ENCODE data around the gene RAB37.

RAB37 gene

DNA sequence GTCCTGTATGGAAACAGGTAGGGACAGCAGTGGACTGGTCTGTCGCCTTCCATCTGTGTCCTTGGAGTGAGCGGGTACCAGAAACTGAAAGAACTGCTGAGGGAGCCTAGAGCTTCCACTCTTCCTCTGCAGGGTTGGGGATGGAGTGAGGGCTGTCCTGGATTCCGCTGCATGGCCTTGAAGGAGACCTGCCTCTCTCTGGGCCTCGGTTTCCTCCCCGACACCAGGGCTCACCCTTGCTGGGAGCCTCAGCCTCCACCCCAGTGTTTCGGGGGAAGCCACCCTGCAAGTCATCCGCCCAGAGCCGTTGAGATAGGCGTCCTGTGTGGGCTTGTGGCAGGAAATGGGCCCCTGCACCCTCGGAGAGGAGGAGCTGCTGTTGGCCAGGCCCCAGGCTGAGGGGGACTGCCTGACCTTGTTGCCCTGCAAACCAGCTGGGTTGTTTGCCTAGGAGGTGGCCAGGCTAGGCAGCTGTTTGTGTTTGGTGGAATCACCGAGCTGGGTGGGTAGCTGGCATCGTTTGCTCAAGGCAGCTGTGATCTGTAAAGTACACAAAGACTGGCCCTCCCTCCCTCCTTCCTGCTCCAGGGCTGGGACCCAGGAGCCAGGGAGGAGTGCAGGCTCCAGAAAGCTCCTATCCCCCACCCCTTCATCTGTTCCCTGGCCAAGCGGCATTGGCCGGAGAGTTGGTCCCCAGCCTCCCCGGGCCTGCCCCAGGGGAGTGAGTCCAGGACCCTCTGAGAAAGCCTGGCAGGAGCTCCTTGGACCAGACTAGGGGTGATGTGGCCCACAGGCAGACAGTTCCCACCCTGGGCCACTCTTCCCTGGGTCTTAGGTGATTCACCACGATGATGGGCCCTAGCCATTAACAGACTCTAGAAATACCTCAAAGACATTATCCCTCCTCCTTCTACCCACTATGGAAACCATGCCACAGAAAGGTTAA is 1.3 kb downstream of the RAB37 start:
- peaks cover 17% of the 10 kb centered on the region; the same call in 1 of the 2 replicates for H3K27me3 ChIP-seq (ENCODE audit: control insufficient read depth, insufficient read depth, low read length)
- no peak overlapping the region for H3K27ac ChIP-seq (ENCODE audit: low read depth, low read length)
- no peaks in the 10 kb centered on the region for H3K9me3 ChIP-seq (ENCODE audit: control insufficient read depth, insufficient read depth, low read length)
- H3K9ac ChIP-seq (ENCODE audit: low read depth, low read length) = no peak overlapping the region
- no peaks in the 10 kb centered on the region for H3K36me3 ChIP-seq (ENCODE audit: control insufficient read depth, insufficient read depth, low read length)
- H3K4me1 ChIP-seq (ENCODE audit: control insufficient read depth, insufficient read depth, low read length) = peaks cover 7% of the 10 kb centered on the region
- H3K4me3 ChIP-seq (ENCODE audit: low read depth, low read length) = peak overlapping the region; percentile 81

DNA sequence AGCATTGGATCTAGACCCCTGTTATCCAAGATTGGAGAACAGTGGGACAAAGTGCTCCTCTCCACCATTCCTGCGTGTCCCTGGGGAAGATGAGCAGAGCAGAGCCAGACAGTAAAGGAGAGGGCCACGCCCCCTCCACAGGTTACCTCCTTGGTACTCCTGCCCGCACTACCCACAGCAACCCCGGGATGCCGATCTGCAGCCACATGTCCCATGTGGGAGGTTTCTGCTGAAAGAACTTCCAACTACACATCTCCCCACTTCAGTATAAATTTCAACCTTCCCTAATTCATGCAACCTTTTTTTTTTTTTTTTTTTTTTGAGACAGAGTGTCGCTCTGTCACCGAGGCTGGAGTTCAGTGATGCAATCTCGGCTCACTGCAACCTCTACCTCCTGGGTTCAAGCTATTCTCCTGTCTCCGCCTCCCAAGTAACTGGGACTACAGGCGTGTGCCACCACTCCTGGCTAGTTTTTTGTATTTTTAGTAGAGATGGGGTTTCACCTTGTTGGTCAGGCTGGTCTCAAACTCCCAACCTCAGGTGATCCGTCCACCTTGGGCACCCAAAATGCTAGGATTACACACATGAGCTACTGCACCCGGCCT is 2.3 kb downstream of the RAB37 start:
- H3K27ac ChIP-seq (ENCODE audit: low read depth, low read length) = no peak overlapping the region

DNA sequence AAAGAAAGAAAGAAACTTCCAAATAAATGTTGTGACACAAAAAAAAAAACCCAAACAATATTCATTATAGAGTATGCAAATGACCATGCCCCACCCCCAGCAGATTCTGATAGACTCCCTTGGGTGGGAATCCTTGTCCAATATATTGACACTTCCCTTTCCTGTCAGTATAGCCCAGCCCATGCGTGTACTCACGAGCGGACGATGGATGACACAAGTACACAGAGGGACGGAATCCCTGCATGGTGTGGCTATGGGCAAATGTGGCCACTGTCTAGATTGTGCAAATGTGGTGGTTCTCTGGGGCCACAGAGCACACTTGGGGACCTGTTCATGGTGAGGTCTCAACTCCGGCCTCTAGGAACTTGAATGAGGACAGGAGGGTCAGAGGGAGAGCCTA is 3.1 kb downstream of the RAB37 start:
- no peaks in the 10 kb centered on the region for H3K36me3 ChIP-seq (ENCODE audit: control insufficient read depth, insufficient read depth, low read length)
- H3K27me3 ChIP-seq (ENCODE audit: control insufficient read depth, insufficient read depth, low read length) = peaks cover 16% of the 10 kb centered on the region; the same call in 1 of the 2 replicates
- peaks cover 12% of the 10 kb centered on the region for H3K4me1 ChIP-seq (ENCODE audit: control insufficient read depth, insufficient read depth, low read length)
- H3K4me3 ChIP-seq (ENCODE audit: low read depth, low read length) = no peak overlapping the region
- no peak overlapping the region for H3K27ac ChIP-seq (ENCODE audit: low read depth, low read length)
- H3K9me3 ChIP-seq (ENCODE audit: control insufficient read depth, insufficient read depth, low read length) = no peaks in the 10 kb centered on the region
- H3K9ac ChIP-seq (ENCODE audit: low read depth, low read length) = no peak overlapping the region

More for the DNA sequence above, 2.3 kb downstream of the RAB37 start:
- no peaks in the 10 kb centered on the region for H3K36me3 ChIP-seq (ENCODE audit: control insufficient read depth, insufficient read depth, low read length)
- no peak overlapping the region for H3K4me3 ChIP-seq (ENCODE audit: low read depth, low read length)
- H3K4me1 ChIP-seq (ENCODE audit: control insufficient read depth, insufficient read depth, low read length) = peaks cover 7% of the 10 kb centered on the region
- no peaks in the 10 kb centered on the region for H3K9me3 ChIP-seq (ENCODE audit: control insufficient read depth, insufficient read depth, low read length)
- H3K27me3 ChIP-seq (ENCODE audit: control insufficient read depth, insufficient read depth, low read length) = peaks cover 17% of the 10 kb centered on the region; the same call in 1 of the 2 replicates
- no peak overlapping the region for H3K9ac ChIP-seq (ENCODE audit: low read depth, low read length)

DNA sequence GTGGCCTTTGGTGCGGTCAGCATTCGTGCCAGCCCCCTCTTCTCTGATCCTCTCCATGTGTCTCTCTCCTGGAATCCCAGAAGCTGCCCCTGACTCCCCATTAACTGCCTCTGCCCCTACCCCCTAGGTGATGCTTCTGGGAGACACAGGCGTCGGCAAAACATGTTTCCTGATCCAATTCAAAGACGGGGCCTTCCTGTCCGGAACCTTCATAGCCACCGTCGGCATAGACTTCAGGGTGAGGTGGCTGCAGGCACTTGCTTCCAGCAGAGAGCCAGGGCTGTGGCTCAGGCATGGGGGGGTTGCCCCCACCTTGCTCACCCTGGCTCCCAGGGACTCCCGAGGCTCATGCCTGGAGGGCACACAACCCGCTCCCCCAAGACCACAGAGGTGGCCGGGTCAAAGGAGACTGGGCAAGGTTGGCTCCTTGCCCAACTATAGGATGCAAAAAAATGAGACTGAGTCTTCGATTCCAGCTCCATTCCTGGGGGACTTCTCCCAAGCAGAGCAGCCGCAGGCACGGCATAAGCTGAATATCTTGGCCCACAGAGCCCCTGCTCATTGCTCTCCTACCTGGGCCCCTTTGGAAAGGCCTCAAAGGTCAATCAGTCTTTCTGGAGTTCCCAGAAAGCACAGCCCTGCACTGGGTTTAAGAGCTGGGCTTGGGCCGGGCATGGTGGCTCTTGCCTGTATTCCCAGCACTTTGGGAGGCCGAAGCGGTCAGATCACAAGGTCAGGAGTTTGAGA is 3.8 kb downstream of the RAB37 start:
- H3K27me3 ChIP-seq (ENCODE audit: control insufficient read depth, insufficient read depth, low read length) = 0 out of 2 replicates have a peak, but pooled peaks cover 10% of the 10 kb centered on the region
- H3K4me3 ChIP-seq (ENCODE audit: low read depth, low read length) = no peak overlapping the region
- H3K9ac ChIP-seq (ENCODE audit: low read depth, low read length) = no peak overlapping the region
- H3K9me3 ChIP-seq (ENCODE audit: control insufficient read depth, insufficient read depth, low read length) = no peaks in the 10 kb centered on the region
- H3K4me1 ChIP-seq (ENCODE audit: control insufficient read depth, insufficient read depth, low read length) = peaks cover 18% of the 10 kb centered on the region
- no peaks in the 10 kb centered on the region for H3K36me3 ChIP-seq (ENCODE audit: control insufficient read depth, insufficient read depth, low read length)
- no peak overlapping the region for H3K27ac ChIP-seq (ENCODE audit: low read depth, low read length)

DNA sequence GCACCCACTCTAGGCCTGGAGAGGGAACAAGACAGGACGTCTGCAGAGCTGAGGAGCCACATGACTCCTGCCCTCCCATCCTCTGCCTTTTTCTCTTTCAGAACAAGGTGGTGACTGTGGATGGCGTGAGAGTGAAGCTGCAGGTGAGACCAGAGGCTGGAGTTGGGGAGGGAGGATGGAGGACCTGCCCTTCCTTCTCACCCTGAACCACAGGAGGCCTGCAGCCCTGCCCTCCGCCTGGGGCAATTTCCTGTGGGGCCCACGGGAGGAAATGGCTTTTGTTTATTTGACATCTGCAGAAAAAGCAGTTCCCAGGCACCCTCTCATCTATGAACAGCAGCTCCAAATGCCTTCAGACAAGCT is 5.1 kb downstream of the RAB37 start:
- Histone ChIP-seq H3K4me3 (ENCODE audit: low read depth, low read length) (no peak overlapping the region), H3K9ac (ENCODE audit: low read depth, low read length) (no peak overlapping the region), H3K9me3 (ENCODE audit: control insufficient read depth, insufficient read depth, low read length) (no peaks in the 10 kb centered on the region), H3K27me3 (ENCODE audit: control insufficient read depth, insufficient read depth, low read length) (0 out of 2 replicates have a peak, but pooled peaks cover 7% of the 10 kb centered on the region), H3K4me1 (ENCODE audit: control insufficient read depth, insufficient read depth, low read length) (peaks cover 32% of the 10 kb centered on the region), H3K27ac (ENCODE audit: low read depth, low read length) (no peak overlapping the region), H3K36me3 (ENCODE audit: control insufficient read depth, insufficient read depth, low read length) (no peaks in the 10 kb centered on the region)

DNA sequence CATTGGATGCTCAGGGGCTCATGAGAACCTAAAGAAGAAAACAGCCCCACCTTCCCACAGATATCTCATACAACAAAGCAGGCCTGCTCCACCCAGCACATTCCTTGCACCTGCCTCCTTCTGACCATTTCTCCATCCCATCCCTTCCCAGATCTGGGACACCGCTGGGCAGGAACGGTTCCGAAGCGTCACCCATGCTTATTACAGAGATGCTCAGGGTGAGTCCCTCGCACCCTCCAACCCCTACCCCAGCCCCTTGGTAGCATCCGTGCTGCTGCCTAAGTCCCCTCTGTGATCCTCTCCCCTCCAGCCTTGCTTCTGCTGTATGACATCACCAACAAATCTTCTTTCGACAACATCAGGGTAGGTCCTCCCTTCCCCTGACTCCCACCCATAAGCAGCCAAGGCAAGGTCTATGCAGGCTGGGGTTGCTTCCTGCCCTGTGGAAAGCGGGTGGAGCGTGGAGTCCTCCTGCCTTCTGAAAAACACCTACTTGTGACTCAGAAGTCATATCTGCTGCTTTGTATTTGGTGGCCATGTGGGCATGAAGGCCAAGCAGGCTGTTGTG is 6.0 kb downstream of the RAB37 start:
- Histone ChIP-seq H3K9ac (ENCODE audit: low read depth, low read length) (no peak overlapping the region), H3K4me3 (ENCODE audit: low read depth, low read length) (no peak overlapping the region), H3K4me1 (ENCODE audit: control insufficient read depth, insufficient read depth, low read length) (peaks cover 34% of the 10 kb centered on the region), H3K27me3 (ENCODE audit: control insufficient read depth, insufficient read depth, low read length) (0 out of 2 replicates have a peak, but pooled peaks cover 7% of the 10 kb centered on the region), H3K36me3 (ENCODE audit: control insufficient read depth, insufficient read depth, low read length) (no peaks in the 10 kb centered on the region), H3K9me3 (ENCODE audit: control insufficient read depth, insufficient read depth, low read length) (no peaks in the 10 kb centered on the region), H3K27ac (ENCODE audit: low read depth, low read length) (no peak overlapping the region)

DNA sequence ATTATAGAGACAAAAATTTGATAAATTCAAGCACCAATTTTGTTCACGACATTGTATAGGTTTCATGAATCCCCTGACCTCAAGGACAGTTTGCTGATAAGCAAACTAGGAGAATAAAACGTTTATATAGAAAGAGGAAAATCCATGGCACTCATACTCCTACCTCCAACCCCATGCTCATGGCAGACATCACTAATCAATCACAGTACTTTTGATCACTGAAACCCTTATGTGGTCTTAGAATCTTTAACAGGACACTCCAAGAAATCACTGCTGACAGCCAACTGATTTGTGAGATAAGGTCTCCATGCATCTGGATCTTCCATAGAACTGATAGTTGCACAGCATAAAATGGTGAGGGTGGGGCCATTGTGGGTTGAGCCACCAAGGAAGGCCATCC is 6.7 kb downstream of the RAB37 start:
- peaks cover 30% of the 10 kb centered on the region for H3K4me1 ChIP-seq (ENCODE audit: control insufficient read depth, insufficient read depth, low read length)
- no peak overlapping the region for H3K27ac ChIP-seq (ENCODE audit: low read depth, low read length)
- H3K4me3 ChIP-seq (ENCODE audit: low read depth, low read length) = no peak overlapping the region
- H3K9me3 ChIP-seq (ENCODE audit: control insufficient read depth, insufficient read depth, low read length) = no peaks in the 10 kb centered on the region
- 0 out of 2 replicates have a peak, but pooled peaks cover 2% of the 10 kb centered on the region for H3K27me3 ChIP-seq (ENCODE audit: control insufficient read depth, insufficient read depth, low read length)
- H3K9ac ChIP-seq (ENCODE audit: low read depth, low read length) = no peak overlapping the region
- no peaks in the 10 kb centered on the region for H3K36me3 ChIP-seq (ENCODE audit: control insufficient read depth, insufficient read depth, low read length)

DNA sequence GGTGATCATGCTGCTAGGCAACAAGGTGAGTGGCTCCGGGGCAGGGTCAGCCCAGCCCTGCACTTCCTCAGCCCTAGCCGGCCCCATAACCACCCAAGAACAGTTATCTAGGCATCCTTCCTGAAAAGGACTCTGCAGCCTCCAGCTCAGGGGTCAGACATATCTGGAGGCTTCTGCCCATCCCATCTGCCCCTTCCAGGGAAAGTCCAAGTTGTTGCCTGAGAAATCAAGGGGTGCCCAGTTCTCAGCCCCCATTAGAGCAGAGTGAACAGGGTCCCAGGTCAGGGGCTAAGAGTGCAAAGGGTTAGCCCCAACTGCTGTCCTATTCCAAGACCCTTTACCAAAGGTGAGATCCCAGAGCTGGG is 7.3 kb downstream of the RAB37 start:
- peaks cover 30% of the 10 kb centered on the region for H3K4me1 ChIP-seq (ENCODE audit: control insufficient read depth, insufficient read depth, low read length)
- H3K4me3 ChIP-seq (ENCODE audit: low read depth, low read length) = no peak overlapping the region
- no peaks in the 10 kb centered on the region for H3K36me3 ChIP-seq (ENCODE audit: control insufficient read depth, insufficient read depth, low read length)
- no peaks in the 10 kb centered on the region for H3K27me3 ChIP-seq (ENCODE audit: control insufficient read depth, insufficient read depth, low read length)
- no peaks in the 10 kb centered on the region for H3K9me3 ChIP-seq (ENCODE audit: control insufficient read depth, insufficient read depth, low read length)
- no peak overlapping the region for H3K9ac ChIP-seq (ENCODE audit: low read depth, low read length)
- no peak overlapping the region for H3K27ac ChIP-seq (ENCODE audit: low read depth, low read length)

DNA sequence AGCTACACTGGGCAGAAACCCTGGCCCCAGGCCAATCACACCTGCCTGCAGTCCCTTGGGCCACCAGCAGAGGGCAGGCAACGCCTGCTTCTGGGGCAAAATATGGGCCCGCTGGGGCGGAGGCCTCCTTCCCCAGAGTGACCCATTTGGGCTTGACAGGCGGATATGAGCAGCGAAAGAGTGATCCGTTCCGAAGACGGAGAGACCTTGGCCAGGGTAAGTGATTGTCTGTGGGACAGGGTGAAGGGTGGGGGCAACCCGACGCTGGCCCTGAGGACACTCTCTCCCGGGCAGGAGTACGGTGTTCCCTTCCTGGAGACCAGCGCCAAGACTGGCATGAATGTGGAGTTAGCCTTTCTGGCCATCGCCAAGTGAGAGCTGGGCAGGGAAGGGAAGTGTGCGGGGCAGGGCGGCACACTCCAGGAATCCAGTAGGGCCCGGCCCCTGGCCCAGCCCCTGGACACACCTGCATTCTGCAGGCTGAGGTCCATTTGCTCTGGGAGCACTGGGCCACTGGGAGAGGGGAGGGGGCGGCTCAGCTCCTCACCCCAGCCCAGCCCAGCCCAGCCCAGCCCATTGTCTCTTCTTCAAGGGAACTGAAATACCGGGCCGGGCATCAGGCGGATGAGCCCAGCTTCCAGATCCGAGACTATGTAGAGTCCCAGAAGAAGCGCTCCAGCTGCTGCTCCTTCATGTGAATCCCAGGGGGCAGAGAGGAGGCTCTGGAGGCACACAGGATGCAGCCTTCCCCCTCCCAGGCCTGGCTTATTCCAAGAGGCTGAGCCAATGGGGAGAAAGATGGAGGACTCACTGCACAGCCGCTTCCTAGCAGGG is 7.9 kb downstream of the RAB37 start:
- H3K27ac ChIP-seq (ENCODE audit: low read depth, low read length) = no peak overlapping the region
- no peaks in the 10 kb centered on the region for H3K27me3 ChIP-seq (ENCODE audit: control insufficient read depth, insufficient read depth, low read length)
- H3K9me3 ChIP-seq (ENCODE audit: control insufficient read depth, insufficient read depth, low read length) = no peaks in the 10 kb centered on the region
- peak overlapping the region; percentile 52 for H3K4me3 ChIP-seq (ENCODE audit: low read depth, low read length)
- H3K9ac ChIP-seq (ENCODE audit: low read depth, low read length) = no peak overlapping the region
- H3K4me1 ChIP-seq (ENCODE audit: control insufficient read depth, insufficient read depth, low read length) = peaks cover 33% of the 10 kb centered on the region
- no peaks in the 10 kb centered on the region for H3K36me3 ChIP-seq (ENCODE audit: control insufficient read depth, insufficient read depth, low read length)

DNA sequence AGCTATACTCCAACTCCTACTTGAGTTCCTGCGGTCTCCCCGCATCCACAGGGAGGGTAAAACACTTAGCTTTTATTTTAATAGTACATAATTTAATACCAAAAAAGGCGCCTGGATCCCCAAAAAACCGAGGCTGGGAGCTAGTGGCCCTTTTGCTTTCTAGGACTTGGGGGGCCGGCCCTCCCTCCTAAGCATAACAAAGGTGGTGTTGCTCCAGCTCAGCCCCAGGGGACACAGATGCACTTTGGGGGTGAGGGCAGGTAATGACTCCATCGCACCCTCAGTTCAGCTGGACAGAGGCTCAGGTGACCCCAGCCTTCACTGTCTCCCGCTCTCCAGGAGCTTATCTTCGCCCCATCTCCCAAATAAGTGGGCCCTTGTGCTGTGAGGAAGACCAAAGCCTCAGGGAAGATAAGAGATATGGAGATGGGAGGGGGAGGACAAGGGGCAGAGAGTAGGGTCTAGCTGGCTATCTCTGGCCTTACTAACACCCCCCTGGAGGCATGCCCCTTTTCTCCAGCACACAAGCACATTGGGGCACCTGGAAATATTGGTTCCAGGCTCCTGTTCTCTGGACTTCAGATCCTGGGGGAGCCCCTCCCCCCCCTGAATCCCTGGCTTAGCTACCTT is 8.6 kb downstream of the RAB37 start:
- Histone ChIP-seq H3K9ac (ENCODE audit: low read depth, low read length) (no peak overlapping the region), H3K9me3 (ENCODE audit: control insufficient read depth, insufficient read depth, low read length) (no peaks in the 10 kb centered on the region), H3K27me3 (ENCODE audit: control insufficient read depth, insufficient read depth, low read length) (no peaks in the 10 kb centered on the region), H3K4me3 (ENCODE audit: low read depth, low read length) (no peak overlapping the region), H3K4me1 (ENCODE audit: control insufficient read depth, insufficient read depth, low read length) (peaks cover 38% of the 10 kb centered on the region), H3K27ac (ENCODE audit: low read depth, low read length) (no peak overlapping the region), H3K36me3 (ENCODE audit: control insufficient read depth, insufficient read depth, low read length) (no peaks in the 10 kb centered on the region)

All from HUES48 (cell line).